IPS DF 19.7 (cell line): Measurements from ENCODE around the gene MCM3AP.
"Not testable (repeated sequence)": the region's sequence is repeated elsewhere in the genome, so short reads cannot be mapped to it uniquely, and the experiment has no call there.

Experiments
- DNase-seq: peaks from one replicate; pipeline ENCODE4 v3.0.0-alpha.2; 2013; ENCODE audit warnings: low read depth, low spot score

MCM3AP gene

GRCh38 chr21:46243960-46244361 lies 41.5 kb downstream of the MCM3AP start:
- no peak for DNase-seq

GRCh38 chr21:46243325-46243724 lies 42.1 kb downstream of the MCM3AP start:
- DNase-seq, result no peak

GRCh38 chr21:46241577-46241976 lies 43.8 kb downstream of the MCM3AP start:
- DNase-seq, result not testable (repeated sequence)

GRCh38 chr21:46239817-46240325 lies 45.5 kb downstream of the MCM3AP start:
- no peak for DNase-seq

GRCh38 chr21:46237474-46237873 lies 47.9 kb downstream of the MCM3AP start:
- DNase-seq, result no peak

- no peak for DNase-seq
Measured at GRCh38 chr21:46234436-46234950, 50.9 kb downstream of the MCM3AP start.

GRCh38 chr21:46229923-46230260 lies 55.5 kb downstream of the MCM3AP start:
- DNase-seq, result no peak

GRCh38 chr21:46229133-46229922 lies 56.1 kb downstream of the MCM3AP start:
- no peak for DNase-seq

GRCh38 chr21:46228345-46229051 lies 56.9 kb downstream of the MCM3AP start, which contains the start of gene LSS:
Gene LSS, minus strand, starts transcription at chr21:46228774. Its CDS starts 29 bp downstream, at chr21:46228745.
- DNase-seq, result peak; percentile 80

- no peak for DNase-seq
Measured at GRCh38 chr21:46227811-46228344, 57.5 kb downstream of the MCM3AP start.

- no peak for DNase-seq
Measured at GRCh38 chr21:46226920-46227599, 58.4 kb downstream of the MCM3AP start.

GRCh38 chr21:46226146-46226545 lies 59.3 kb downstream of the MCM3AP start:
- no peak for DNase-seq

- not testable (repeated sequence) for DNase-seq
Measured at GRCh38 chr21:46223661-46224060, 61.8 kb downstream of the MCM3AP start.

GRCh38 chr21:46223217-46223616 lies 62.2 kb downstream of the MCM3AP start:
- DNase-seq, result no peak

GRCh38 chr21:46222436-46223116 lies 62.8 kb downstream of the MCM3AP start:
- DNase-seq, result no peak

- DNase-seq, result no peak
Measured at GRCh38 chr21:46221664-46222435, 63.6 kb downstream of the MCM3AP start.

GRCh38 chr21:46220847-46221246 lies 64.6 kb downstream of the MCM3AP start:
- DNase-seq, result no peak

GRCh38 chr21:46220275-46220810 lies 65.1 kb downstream of the MCM3AP start:
- no peak for DNase-seq

- no peak for DNase-seq
Measured at GRCh38 chr21:46219591-46220239, 65.7 kb downstream of the MCM3AP start.
